HG02759 (cell line): ENCODE measurements around the gene PPP1R11.
"Not testable (repeated sequence)": the region's sequence is repeated elsewhere in the genome, so short reads cannot be mapped to it uniquely, and the experiment has no call there.

Experiments used
- ATAC-seq: cut with Tn5 transposase; IDR thresholded peaks from one replicate; pipeline ENCODE4 v1.9.1; 2021; ENCODE audit warnings: mild to moderate bottlenecking, moderate library complexity; ENCODE audit not compliant: unreplicated experiment

PPP1R11 gene

GRCh38 chr6:30093951-30094661, 27.1 kb downstream of the PPP1R11 start:
- ATAC-seq = no peak

- ATAC-seq = no peak
These were observed 29.8 kb downstream of the PPP1R11 start for GRCh38 chr6:30096829-30097228.

GRCh38 chr6:30097902-30098768, 31.1 kb downstream of the PPP1R11 start:
- ATAC-seq = no peak

GRCh38 chr6:30100154-30100553, 33.2 kb downstream of the PPP1R11 start:
- no peak for ATAC-seq

- no peak for ATAC-seq
These were observed 33.8 kb downstream of the PPP1R11 start for GRCh38 chr6:30100585-30101443.

GRCh38 chr6:30101444-30102413, 34.7 kb downstream of the PPP1R11 start:
- peak; percentile 76 for ATAC-seq

GRCh38 chr6:30102414-30102969, 35.5 kb downstream of the PPP1R11 start:
- no peak for ATAC-seq

GRCh38 chr6:30102970-30103871, 36.2 kb downstream of the PPP1R11 start:
- peak; percentile 59 for ATAC-seq

GRCh38 chr6:30103872-30104179, 36.8 kb downstream of the PPP1R11 start:
- no peak for ATAC-seq

- no peak for ATAC-seq
These were observed 37.7 kb downstream of the PPP1R11 start for GRCh38 chr6:30104661-30105060.

- ATAC-seq = no peak
These were observed 44.4 kb downstream of the PPP1R11 start for GRCh38 chr6:30111266-30111856.

- no peak for ATAC-seq
These were observed 45.5 kb downstream of the PPP1R11 start for GRCh38 chr6:30112402-30112994.

- ATAC-seq = peak; percentile 83
These were observed 46.2 kb downstream of the PPP1R11 start, which contains the start of gene TRIM31 for GRCh38 chr6:30113003-30113759. TSS of gene TRIM31 (minus strand) at chr6:30113090. CDS start at chr6:30112805, 285 bp downstream.

- no peak for ATAC-seq
These were observed 46.8 kb downstream of the PPP1R11 start for GRCh38 chr6:30113841-30114240.

- no peak for ATAC-seq
These were observed 49.7 kb downstream of the PPP1R11 start for GRCh38 chr6:30116724-30117123.

- not testable (repeated sequence) for ATAC-seq
These were observed 51.7 kb downstream of the PPP1R11 start for GRCh38 chr6:30118691-30119090.
